ENCODE measurements around the gene CA9. TPM values are rescaled to one million over a fixed set of nuclear protein-coding genes. Genes with fewer than 3 reads are reported as not detected.

Gene CA9
- total and polyA plus RNA-seq, 9 of the 15 experiments (the other 6 are each of a cell fraction or from before 2014, with no cell fraction given), result 0.15 to 10.6 (median 0.60) TPM; not detected in 4

DNA sequence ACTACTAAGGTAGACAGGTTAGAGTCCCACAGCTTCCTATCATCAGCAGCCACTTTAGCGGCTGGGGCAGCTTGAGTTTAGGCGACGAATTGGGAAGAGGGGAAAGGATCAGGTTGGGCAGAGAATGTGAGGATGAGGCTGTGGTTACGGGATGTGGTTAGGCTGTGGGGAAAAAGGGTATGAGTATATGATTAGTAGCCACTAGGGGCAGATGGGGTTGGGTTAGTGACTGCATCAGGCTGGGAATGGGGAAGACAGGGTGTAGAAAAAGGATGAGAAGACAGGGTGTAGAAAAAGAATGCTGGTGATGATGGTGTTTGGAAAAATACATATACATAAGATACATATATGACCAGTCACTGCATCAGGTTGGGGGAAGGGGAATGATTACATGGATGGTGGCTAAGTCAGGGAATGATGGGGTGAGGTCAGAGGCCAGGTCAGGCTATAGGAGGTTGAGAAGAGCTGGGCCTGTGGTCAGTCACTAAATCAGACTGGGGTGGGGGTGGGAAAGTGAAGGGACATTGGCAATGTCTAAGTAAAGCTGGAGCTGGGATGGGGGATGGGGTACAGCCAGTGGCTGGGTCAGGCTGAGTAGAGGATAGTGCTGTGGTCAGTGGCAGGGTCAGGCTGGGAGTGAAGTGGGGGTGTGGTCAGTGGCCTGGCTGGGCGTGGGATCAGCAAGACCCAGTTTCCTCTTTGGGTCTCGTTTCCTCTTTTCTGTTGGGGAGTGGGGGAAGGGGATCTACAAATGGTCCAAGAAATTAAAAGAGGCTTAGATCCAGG, 56.2 kb downstream of the CA9 start (continued):
- TF ChIP-seq ZFX (CRISPR knock-in tag; IDR thresholded peaks at IDR 0.05) (no peak), ESRRA (IDR thresholded peaks at IDR 0.05; ENCODE audit: borderline replicate concordance, low read depth) (peak; percentile 74; the same call in 1 of the 2 replicates), MCM3 (IDR thresholded peaks at IDR 0.05) (no peak), TAF15 (IDR thresholded peaks at IDR 0.05; ENCODE audit: low read depth, low read length) (no peak), MED1 (CRISPR knock-in tag; IDR thresholded peaks at IDR 0.05; ENCODE audit: borderline replicate concordance) (no peak), BMI1 (IDR thresholded peaks at IDR 0.05; ENCODE audit: low read length) (no peak), JUN (IDR thresholded peaks at IDR 0.05; ENCODE audit: borderline replicate concordance, low read depth, low read length) (no peak), JUN (CRISPR knock-in tag; IDR thresholded peaks at IDR 0.05; ENCODE audit: borderline replicate concordance) (no peak), HOXB6 (CRISPR knock-in tag; IDR thresholded peaks at IDR 0.05; ENCODE audit: borderline replicate concordance) (no peak), GATAD2A (IDR thresholded peaks at IDR 0.05) (no peak), ZFPM2 (CRISPR knock-in tag; IDR thresholded peaks at IDR 0.05) (no peak)
- TF ChIP-seq, protein P1, sequence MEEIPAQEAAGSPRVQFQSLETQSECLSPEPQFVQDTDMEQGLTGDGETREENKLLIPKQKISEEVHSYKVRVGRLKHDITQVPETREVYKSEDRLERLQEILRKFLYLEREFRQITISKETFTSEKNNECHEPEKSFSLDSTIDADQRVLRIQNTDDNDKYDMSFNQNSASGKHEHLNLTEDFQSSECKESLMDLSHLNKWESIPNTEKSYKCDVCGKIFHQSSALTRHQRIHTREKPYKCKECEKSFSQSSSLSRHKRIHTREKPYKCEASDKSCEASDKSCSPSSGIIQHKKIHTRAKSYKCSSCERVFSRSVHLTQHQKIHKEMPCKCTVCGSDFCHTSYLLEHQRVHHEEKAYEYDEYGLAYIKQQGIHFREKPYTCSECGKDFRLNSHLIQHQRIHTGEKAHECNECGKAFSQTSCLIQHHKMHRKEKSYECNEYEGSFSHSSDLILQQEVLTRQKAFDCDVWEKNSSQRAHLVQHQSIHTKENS (CRISPR knock-in tag; IDR thresholded peaks at IDR 0.05), result no peak
- TF ChIP-seq, protein P2, sequence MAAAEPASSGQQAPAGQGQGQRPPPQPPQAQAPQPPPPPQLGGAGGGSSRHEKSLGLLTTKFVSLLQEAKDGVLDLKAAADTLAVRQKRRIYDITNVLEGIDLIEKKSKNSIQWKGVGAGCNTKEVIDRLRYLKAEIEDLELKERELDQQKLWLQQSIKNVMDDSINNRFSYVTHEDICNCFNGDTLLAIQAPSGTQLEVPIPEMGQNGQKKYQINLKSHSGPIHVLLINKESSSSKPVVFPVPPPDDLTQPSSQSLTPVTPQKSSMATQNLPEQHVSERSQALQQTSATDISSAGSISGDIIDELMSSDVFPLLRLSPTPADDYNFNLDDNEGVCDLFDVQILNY (CRISPR knock-in tag; IDR thresholded peaks at IDR 0.05), result no peak
- TF ChIP-seq, protein P3, sequence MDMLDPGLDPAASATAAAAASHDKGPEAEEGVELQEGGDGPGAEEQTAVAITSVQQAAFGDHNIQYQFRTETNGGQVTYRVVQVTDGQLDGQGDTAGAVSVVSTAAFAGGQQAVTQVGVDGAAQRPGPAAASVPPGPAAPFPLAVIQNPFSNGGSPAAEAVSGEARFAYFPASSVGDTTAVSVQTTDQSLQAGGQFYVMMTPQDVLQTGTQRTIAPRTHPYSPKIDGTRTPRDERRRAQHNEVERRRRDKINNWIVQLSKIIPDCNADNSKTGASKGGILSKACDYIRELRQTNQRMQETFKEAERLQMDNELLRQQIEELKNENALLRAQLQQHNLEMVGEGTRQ (CRISPR knock-in tag; IDR thresholded peaks at IDR 0.05), result no peak
- TF ChIP-seq, protein P4, sequence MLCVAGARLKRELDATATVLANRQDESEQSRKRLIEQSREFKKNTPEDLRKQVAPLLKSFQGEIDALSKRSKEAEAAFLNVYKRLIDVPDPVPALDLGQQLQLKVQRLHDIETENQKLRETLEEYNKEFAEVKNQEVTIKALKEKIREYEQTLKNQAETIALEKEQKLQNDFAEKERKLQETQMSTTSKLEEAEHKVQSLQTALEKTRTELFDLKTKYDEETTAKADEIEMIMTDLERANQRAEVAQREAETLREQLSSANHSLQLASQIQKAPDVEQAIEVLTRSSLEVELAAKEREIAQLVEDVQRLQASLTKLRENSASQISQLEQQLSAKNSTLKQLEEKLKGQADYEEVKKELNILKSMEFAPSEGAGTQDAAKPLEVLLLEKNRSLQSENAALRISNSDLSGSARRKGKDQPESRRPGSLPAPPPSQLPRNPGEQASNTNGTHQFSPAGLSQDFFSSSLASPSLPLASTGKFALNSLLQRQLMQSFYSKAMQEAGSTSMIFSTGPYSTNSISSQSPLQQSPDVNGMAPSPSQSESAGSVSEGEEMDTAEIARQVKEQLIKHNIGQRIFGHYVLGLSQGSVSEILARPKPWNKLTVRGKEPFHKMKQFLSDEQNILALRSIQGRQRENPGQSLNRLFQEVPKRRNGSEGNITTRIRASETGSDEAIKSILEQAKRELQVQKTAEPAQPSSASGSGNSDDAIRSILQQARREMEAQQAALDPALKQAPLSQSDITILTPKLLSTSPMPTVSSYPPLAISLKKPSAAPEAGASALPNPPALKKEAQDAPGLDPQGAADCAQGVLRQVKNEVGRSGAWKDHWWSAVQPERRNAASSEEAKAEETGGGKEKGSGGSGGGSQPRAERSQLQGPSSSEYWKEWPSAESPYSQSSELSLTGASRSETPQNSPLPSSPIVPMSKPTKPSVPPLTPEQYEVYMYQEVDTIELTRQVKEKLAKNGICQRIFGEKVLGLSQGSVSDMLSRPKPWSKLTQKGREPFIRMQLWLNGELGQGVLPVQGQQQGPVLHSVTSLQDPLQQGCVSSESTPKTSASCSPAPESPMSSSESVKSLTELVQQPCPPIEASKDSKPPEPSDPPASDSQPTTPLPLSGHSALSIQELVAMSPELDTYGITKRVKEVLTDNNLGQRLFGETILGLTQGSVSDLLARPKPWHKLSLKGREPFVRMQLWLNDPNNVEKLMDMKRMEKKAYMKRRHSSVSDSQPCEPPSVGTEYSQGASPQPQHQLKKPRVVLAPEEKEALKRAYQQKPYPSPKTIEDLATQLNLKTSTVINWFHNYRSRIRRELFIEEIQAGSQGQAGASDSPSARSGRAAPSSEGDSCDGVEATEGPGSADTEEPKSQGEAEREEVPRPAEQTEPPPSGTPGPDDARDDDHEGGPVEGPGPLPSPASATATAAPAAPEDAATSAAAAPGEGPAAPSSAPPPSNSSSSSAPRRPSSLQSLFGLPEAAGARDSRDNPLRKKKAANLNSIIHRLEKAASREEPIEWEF (CRISPR knock-in tag; IDR thresholded peaks at IDR 0.05), result no peak

All from K562 (cell line).